HTR-8/SVneo (cell line): Measurements from ENCODE around the gene OR52N4.
"Not testable (repeated sequence)": the region's sequence is repeated elsewhere in the genome, so short reads cannot be mapped to it uniquely, and the experiment has no call there.

Source experiments
- DNase-seq: peaks from one replicate; pipeline ENCODE4 v3.0.0; 2011; ENCODE audit warnings: low spot score, mixed read lengths; ENCODE audit not compliant: insufficient read length
- FAIRE-seq: peaks from 2 replicates; lab custom pipeline; 2011; peaks lifted over from hg19 to GRCh38; lab: Jason Lieb, UNC

OR52N4 gene

GRCh38 chr11:5753943-5754342 lies at the start of gene OR52N4:
Gene OR52N4, plus strand, starts transcription at chr11:5754243. Its CDS starts 498 bp downstream, at chr11:5754741.
- no peak for FAIRE-seq
- no peak for DNase-seq

GRCh38 chr11:5705688-5706087 lies 48.4 kb upstream of the OR52N4 start:
- no peak for DNase-seq
- FAIRE-seq: no peak

- FAIRE-seq (no peak), DNase-seq (peak; percentile 3)
These were observed 41.5 kb upstream of the OR52N4 start for GRCh38 chr11:5712507-5712906.

GRCh38 chr11:5713695-5714094 lies 40.3 kb upstream of the OR52N4 start:
- no peak for DNase-seq
- FAIRE-seq: no peak

- not testable (repeated sequence) for FAIRE-seq, DNase-seq
These were observed 37.5 kb upstream of the OR52N4 start for GRCh38 chr11:5716518-5716917.

- DNase-seq (no peak), FAIRE-seq (no peak)
These were observed 34.1 kb upstream of the OR52N4 start for GRCh38 chr11:5719703-5720495.

- FAIRE-seq: no peak
- DNase-seq: no peak
These were observed 31.4 kb upstream of the OR52N4 start for GRCh38 chr11:5722622-5723021.

- no peak for DNase-seq
- FAIRE-seq: no peak
These were observed 27.7 kb upstream of the OR52N4 start for GRCh38 chr11:5726351-5726750.

- DNase-seq: no peak
- FAIRE-seq: no peak
These were observed 26.4 kb upstream of the OR52N4 start for GRCh38 chr11:5727691-5728090.

GRCh38 chr11:5736396-5736795 lies 17.6 kb upstream of the OR52N4 start, which contains the start of gene OR56B1:
Gene OR56B1, plus strand, starts transcription at chr11:5736448. Its CDS starts 69 bp downstream, at chr11:5736517.
- no peak for FAIRE-seq
- DNase-seq: no peak

- no peak for DNase-seq
- FAIRE-seq: no peak
These were observed 17.0 kb upstream of the OR52N4 start for GRCh38 chr11:5737091-5737490.

- no peak for FAIRE-seq
- no peak for DNase-seq
These were observed 16.2 kb upstream of the OR52N4 start for GRCh38 chr11:5737670-5738392.

- FAIRE-seq (no peak), DNase-seq (no peak)
These were observed 15.6 kb upstream of the OR52N4 start for GRCh38 chr11:5738431-5738830.

- FAIRE-seq (no peak), DNase-seq (no peak)
These were observed 7.4 kb upstream of the OR52N4 start for GRCh38 chr11:5746614-5747013.

GRCh38 chr11:5749836-5750235 lies 4.2 kb upstream of the OR52N4 start:
- no peak for FAIRE-seq
- DNase-seq: no peak

GRCh38 chr11:5767056-5767455 lies 13.0 kb downstream of the OR52N4 start:
- DNase-seq (no peak), FAIRE-seq (no peak)

- FAIRE-seq: no peak
- no peak for DNase-seq
These were observed 29.2 kb downstream of the OR52N4 start, which contains the start of gene OR52N5 for GRCh38 chr11:5783255-5783654. Gene OR52N5, minus strand, starts transcription at chr11:5783355. Its CDS starts 4,721 bp downstream, at chr11:5778634.

GRCh38 chr11:5791165-5791564 lies 37.1 kb downstream of the OR52N4 start, which contains the start of gene OR52N1:
Gene OR52N1, minus strand, starts transcription at chr11:5791265. Its CDS starts 2,449 bp downstream, at chr11:5788816.
- FAIRE-seq: no peak
- DNase-seq: no peak

GRCh38 chr11:5796541-5796940 lies 42.5 kb downstream of the OR52N4 start:
- no peak for FAIRE-seq
- DNase-seq: no peak

- DNase-seq (no peak), FAIRE-seq (no peak)
These were observed 49.9 kb downstream of the OR52N4 start for GRCh38 chr11:5803982-5804381.
